Testis (tissue), 3 donors: ENCODE measurements around the gene UBA7. TPM values are rescaled to one million over a fixed set of nuclear protein-coding genes. Genes with fewer than 3 reads are reported as not detected.

Source experiments
- DNase-seq: peaks from one replicate; pipeline ENCODE4 v3.0.0-alpha.2; 2019
- H3K27ac ChIP-seq, 2 donors: fragments of 200-600 bp; sonication (generic); one replicate each; pipeline ENCODE4 v1.5.1; 2019
- H3K27me3 ChIP-seq: fragments of 200-600 bp; sonication (generic); one replicate; pipeline ENCODE4 v1.5.1; 2019
- H3K36me3 ChIP-seq: fragments of 200-600 bp; sonication (generic); one replicate; pipeline ENCODE4 v1.5.1; 2017; ENCODE audit warnings: low read depth; ENCODE audit errors: missing control alignments
- H3K4me1 ChIP-seq: fragments of 200-600 bp; sonication (generic); one replicate; pipeline ENCODE4 v1.5.1; 2019
- H3K4me3 ChIP-seq, 2 donors: fragments of 200-600 bp; sonication (generic); one replicate each; pipeline ENCODE4 v1.5.1; 2017 to 2019
- H3K9me3 ChIP-seq: fragments of 200-600 bp; sonication (generic); one replicate; pipeline ENCODE4 v1.5.1; 2017
- CTCF ChIP-seq, 3 experiments: fragments of 450-650 bp in 2 of 3; fragments of 200-600 bp in 1 of 3; sonication (generic) in 1 of 3; IDR thresholded peaks; one replicate each; pipeline ENCODE4 v1.5.1; 2016 to 2019; ENCODE audit warnings: antibody characterized with exemption in 3 of 3, mild to moderate bottlenecking in 2 of 3, moderate library complexity in 1 of 3
- POLR2A ChIP-seq: fragments of 450-650 bp; IDR thresholded peaks from one replicate; pipeline ENCODE4 v1.6.1; 2017; ENCODE audit warnings: antibody characterized with exemption, mild to moderate bottlenecking, moderate library complexity
- WGBS, 2 donors: methylation state at CpG; one replicate each; pipeline ENCODE4 v1.1.5; 2018; 5-methylcytosine and 5-hydroxymethylcytosine counted together
- intact Hi-C: fragments of 100-400 bp; cut with DNase I; formaldehyde crosslinking; loops from one replicate; pipeline ENCODE4 v1.15.1; 2023; ENCODE audit warnings: low total_unique reads
- microRNA-seq, 2 donors: library from miRNA; unstranded; fragments of <30 nt; microRNA quantifications; one replicate each; pipeline ENCODE4, GENCODE V29; 2016; ENCODE audit warnings: borderline number of aligned reads in 2 of 2, borderline replicate concordance in 1 of 2
- polyA plus RNA-seq: library from polyadenylated mRNA; stranded (reverse); fragments of 350-450 nt; fragmentation: Illumina TruSeq; extraction: RNeasy Lipid Tissue Mini Kit (QIAGEN cat#74804); gene quantifications from one replicate; pipeline ENCODE4 v1.2.3, GENCODE V29; 2014; ENCODE audit warnings: low read depth, low replicate concordance; ENCODE audit not compliant: insufficient read depth
- small RNA-seq, 2 donors: library from RNA; depleted of rRNA; stranded (forward); fragments of <200 nt; gene quantifications; one replicate each; pipeline ENCODE3, GENCODE V24; 2016
- total RNA-seq, 2 donors: library from RNA; depleted of rRNA; stranded (reverse); fragments of >200 nt; gene quantifications; one replicate each; pipeline ENCODE4 v1.2.3, GENCODE V29; 2016

UBA7 gene
- total and polyA plus RNA-seq, 3 donors from 2014 or later, result 27.2 to 49.7 (median 34.0) TPM

DNA sequence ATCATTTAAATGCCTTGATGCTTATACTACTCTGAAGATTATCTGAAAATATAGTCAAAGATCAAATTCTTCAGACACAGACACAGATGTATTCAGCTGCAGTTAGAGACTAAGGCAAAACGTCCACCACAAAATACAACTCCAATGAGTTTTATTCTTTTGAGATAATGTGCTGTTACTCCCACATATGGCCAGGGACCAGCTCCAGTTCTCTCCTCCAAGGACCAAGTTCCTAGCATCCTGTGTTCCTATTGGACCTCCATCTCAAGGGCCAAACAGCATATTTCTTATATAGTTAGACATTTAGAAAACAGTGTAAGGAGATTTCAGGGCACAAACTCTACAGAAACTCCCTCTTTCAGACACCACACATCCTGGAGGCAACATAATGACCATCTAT lies 54.5 kb downstream of the UBA7 start:
- Histone ChIP-seq H3K27me3 (no peaks in the 10 kb centered on the region), H3K27ac (peak overlapping the region; percentile 21 to 51), H3K4me3 (no peak overlapping the region), H3K4me1 (peaks cover 30% of the 10 kb centered on the region), H3K36me3 (no peaks in the 10 kb centered on the region), H3K9me3 (no peaks in the 10 kb centered on the region)
- 27 to 41% methylated on average over 1 of the region's 1 CpG for WGBS, 2 donors
- intact Hi-C loops, result no loop called here
- TF ChIP-seq CTCF (IDR thresholded peaks at IDR 0.05), result no peak
- no peak for TF ChIP-seq POLR2A
- DNase-seq, result peak; percentile 67

- intact Hi-C loops, result no loop called here
- TF ChIP-seq POLR2A (no peak), CTCF (IDR thresholded peaks at IDR 0.05) (no peak)
- Histone ChIP-seq H3K9me3 (no peaks in the 10 kb centered on the region), H3K4me3 (no peak overlapping the region), H3K27me3 (no peaks in the 10 kb centered on the region), H3K36me3 (no peaks in the 10 kb centered on the region), H3K4me1 (peaks cover 47% of the 10 kb centered on the region), H3K27ac (peak overlapping the region in 1 of 2 donors; percentile 55)
- WGBS, 2 donors, result 49 to 85% methylated on average over 2 of the region's 2 CpGs
- DNase-seq, result no peak
Observed at GRCh38 chr3:49757197-49757596, 56.6 kb downstream of the UBA7 start.

DNA sequence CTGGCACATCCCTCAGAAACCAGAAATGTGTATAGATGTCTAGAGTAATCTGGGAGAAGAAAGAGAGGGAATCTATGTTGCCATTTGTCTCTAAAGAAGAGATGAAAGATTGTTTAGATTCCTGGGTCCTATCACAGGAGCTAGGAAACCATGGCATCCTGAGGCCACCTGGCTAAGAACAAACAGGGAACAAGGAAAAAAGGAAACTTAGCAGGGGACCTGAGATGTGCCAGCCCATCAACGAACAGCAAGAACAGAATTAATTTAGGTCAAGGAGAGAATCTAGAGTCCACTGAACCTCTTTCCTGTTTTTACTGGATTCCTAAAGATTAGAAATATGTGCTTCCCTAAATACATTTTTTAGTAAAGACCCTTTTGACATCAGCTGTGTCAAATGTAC lies 57.7 kb downstream of the UBA7 start:
- Histone ChIP-seq H3K36me3 (no peaks in the 10 kb centered on the region), H3K9me3 (no peaks in the 10 kb centered on the region), H3K27me3 (no peaks in the 10 kb centered on the region), H3K4me3 (no peak overlapping the region), H3K4me1 (peaks cover 51% of the 10 kb centered on the region), H3K27ac (peak overlapping the region; percentile 39 to 48)
- intact Hi-C loops, result no loop called here
- 25 to 32% methylated on average over 1 of the region's 1 CpG for WGBS, 2 donors
- DNase-seq, result no peak
- TF ChIP-seq CTCF (IDR thresholded peaks at IDR 0.05), result no peak
- no peak for TF ChIP-seq POLR2A

Small RNAs within 50 kb of the gene (microRNA-seq; reads per million reads assigned to microRNA genes)
- 0.70 to 2.1 reads per million in 2 donors for gene MIR5193

Small RNAs within 50 kb of the gene (small RNA-seq; reads per million reads assigned to genes)
- gene COX6CP14, result 0 reads per million in 2 donors
- 0 reads per million in 2 donors for gene RN7SL217P

Other genes with a start within 250 kb of the UBA7 start
- 10 to 100 TPM; 76.7 to 94.5 TPM for gene APEH, start 139.6 kb downstream of the UBA7 start, total RNA-seq
- gene APEH, start 139.6 kb downstream of the UBA7 start, polyA plus RNA-seq, result 72.3 TPM
- 10 to 100 TPM; 60.3 to 67.1 TPM for gene MST1, start 124.5 kb downstream of the UBA7 start, total RNA-seq
- 73.4 TPM for gene MST1, start 124.5 kb downstream of the UBA7 start, polyA plus RNA-seq
- 10 to 100 TPM; 72.4 to 79.7 TPM for gene RNF123, start 124.4 kb downstream of the UBA7 start, total RNA-seq
- 54.7 TPM for gene RNF123, start 124.4 kb downstream of the UBA7 start, polyA plus RNA-seq
- 10 to 100 TPM in 1 of 2 donors, 1 to 10 TPM in 1; 8.8 to 14.8 TPM for gene AMIGO3, start 94.3 kb downstream of the UBA7 start, total RNA-seq
- gene AMIGO3, start 94.3 kb downstream of the UBA7 start, polyA plus RNA-seq, result 3.0 TPM
- gene GMPPB, start 90.0 kb downstream of the UBA7 start, total RNA-seq, result 10 to 100 TPM; 15.7 to 23.4 TPM
- gene GMPPB, start 90.0 kb downstream of the UBA7 start, polyA plus RNA-seq, result 16.8 TPM
- gene IP6K1, start 27.4 kb downstream of the UBA7 start, total RNA-seq, result 100 to 1,000 TPM in 1 of 2 donors, 10 to 100 TPM in 1; 97.4 to 134 TPM
- 96.0 TPM for gene IP6K1, start 27.4 kb downstream of the UBA7 start, polyA plus RNA-seq
- gene CDHR4, start 14.1 kb downstream of the UBA7 start, total RNA-seq, result 1 to 10 TPM; 5.5 to 5.9 TPM
- 11.7 TPM for gene CDHR4, start 14.1 kb downstream of the UBA7 start, polyA plus RNA-seq
- 1 to 10 TPM; 5.1 to 6.3 TPM for gene INKA1, start 10.7 kb downstream of the UBA7 start, total RNA-seq
- 4.0 TPM for gene INKA1, start 10.7 kb downstream of the UBA7 start, polyA plus RNA-seq
- 10 to 100 TPM; 15.8 to 21.3 TPM for gene TRAIP, start 42.6 kb upstream of the UBA7 start, total RNA-seq
- gene TRAIP, start 42.6 kb upstream of the UBA7 start, polyA plus RNA-seq, result 16.0 TPM
- gene CAMKV, start 56.0 kb upstream of the UBA7 start, total RNA-seq, result 1 to 10 TPM; 1.2 to 2.3 TPM
- 4.0 TPM for gene CAMKV, start 56.0 kb upstream of the UBA7 start, polyA plus RNA-seq
- 10 to 100 TPM in 1 of 2 donors, 1 to 10 TPM in 1; 7.6 to 11.2 TPM for gene MST1R, start 89.9 kb upstream of the UBA7 start, total RNA-seq
- gene MST1R, start 89.9 kb upstream of the UBA7 start, polyA plus RNA-seq, result 15.9 TPM
- gene MON1A, start 115.9 kb upstream of the UBA7 start, total RNA-seq, result 10 to 100 TPM; 16.4 to 17.3 TPM
- 23.9 TPM for gene MON1A, start 115.9 kb upstream of the UBA7 start, polyA plus RNA-seq
- gene RBM6, start 126.2 kb upstream of the UBA7 start, total RNA-seq, result 100 to 1,000 TPM; 212 to 229 TPM
- 104 TPM for gene RBM6, start 126.2 kb upstream of the UBA7 start, polyA plus RNA-seq